Stimulated activated naive CD8-positive, alpha-beta T cell treated with anti-CD3 and anti-CD28 coated beads, Interleukin-15, amount 100 ng/mL, for 72 hours (primary cell): ENCODE results near the gene SCRN1.

Experiments
- ATAC-seq: fragments of 150-1000 bp; cut with Tn5 transposase; 2 replicates; pipeline ENCODE4 v1.10.0; 2021; ENCODE audit warnings: mild to moderate bottlenecking, moderate library complexity
- DNase-seq, 2 donors: peaks; one replicate each; pipeline ENCODE4 v3.0.0; 2021 to 2022
- H3K27ac Mint-ChIP-seq, 2 donors: one replicate each; pipeline ENCODE4 v1.8.0; 2022; ENCODE audit warnings: mild to moderate bottlenecking in 2 of 2, mixed read lengths in 2 of 2, moderate library complexity in 2 of 2
- H3K27me3 Mint-ChIP-seq: one replicate; pipeline ENCODE4 v1.8.0; 2022; ENCODE audit warnings: mixed read lengths
- H3K4me1 Mint-ChIP-seq: one replicate; pipeline ENCODE4 v1.8.0; 2022; ENCODE audit warnings: mild to moderate bottlenecking, mixed read lengths
- H3K4me3 Mint-ChIP-seq, 2 donors: one replicate each; pipeline ENCODE4 v1.8.0; 2022; ENCODE audit warnings: mild to moderate bottlenecking in 2 of 2, mixed read lengths in 2 of 2, moderate library complexity in 1 of 2
- H3K9me3 Mint-ChIP-seq, 2 donors: one replicate each; pipeline ENCODE4 v1.8.0; 2022; ENCODE audit warnings: mixed read lengths in 2 of 2

SCRN1 gene

GRCh38 chr7:29989257-29989995, at the start of gene SCRN1:
Gene SCRN1, minus strand, starts transcription at chr7:29989801. Its CDS starts 20,734 bp downstream, at chr7:29969067.
- H3K9me3 Mint-ChIP-seq, result no peaks in the 10 kb centered on the region
- H3K4me3 Mint-ChIP-seq, result peak within 1 kb of the TSS; percentile 82 to 83
- H3K27me3 Mint-ChIP-seq, result peaks cover 40% of the 10 kb centered on the region
- peaks cover 26% of the 10 kb centered on the region for H3K4me1 Mint-ChIP-seq
- peak; percentile 36 to 41 for DNase-seq
- peak; percentile 71 for ATAC-seq
- peak within 1 kb of the TSS; percentile 65 to 86 for H3K27ac Mint-ChIP-seq

- ATAC-seq, result no peak
Observed at GRCh38 chr7:30038196-30038980, 48.8 kb upstream of the SCRN1 start.

GRCh38 chr7:30036220-30036619, 46.6 kb upstream of the SCRN1 start:
- Mint-ChIP-seq H3K9me3 (no peaks in the 10 kb centered on the region), H3K4me3 (no peak overlapping the region), H3K4me1 (peaks cover 8% of the 10 kb centered on the region), H3K27me3 (no peaks in the 10 kb centered on the region), H3K27ac (peak overlapping the region in 1 of 2 donors; percentile 1)
- DNase-seq, result no peak
- no peak for ATAC-seq

More at GRCh38 chr7:30038196-30038980, 48.8 kb upstream of the SCRN1 start:
- no peaks in the 10 kb centered on the region for H3K27me3 Mint-ChIP-seq
- no peak overlapping the region for H3K27ac Mint-ChIP-seq
- H3K4me1 Mint-ChIP-seq, result peaks cover 8% of the 10 kb centered on the region
- H3K4me3 Mint-ChIP-seq, result no peak overlapping the region
- no peaks in the 10 kb centered on the region for H3K9me3 Mint-ChIP-seq
- no peak for DNase-seq

GRCh38 chr7:30034501-30034900, 44.9 kb upstream of the SCRN1 start:
- Mint-ChIP-seq H3K27me3 (no peaks in the 10 kb centered on the region), H3K4me3 (no peak overlapping the region), H3K4me1 (peaks cover under 1% of the 10 kb centered on the region), H3K9me3 (no peaks in the 10 kb centered on the region), H3K27ac (no peak overlapping the region)
- DNase-seq (no peak), ATAC-seq (no peak)

- no peak overlapping the region for H3K27ac Mint-ChIP-seq
- no peak for DNase-seq
- H3K4me1 Mint-ChIP-seq, result no peaks in the 10 kb centered on the region
- no peaks in the 10 kb centered on the region for H3K9me3 Mint-ChIP-seq
- H3K27me3 Mint-ChIP-seq, result no peaks in the 10 kb centered on the region
- ATAC-seq, result no peak
- no peak overlapping the region for H3K4me3 Mint-ChIP-seq
Observed at GRCh38 chr7:30032310-30033125, 42.9 kb upstream of the SCRN1 start.

- Mint-ChIP-seq H3K27ac (no peak overlapping the region), H3K4me1 (peaks cover 11% of the 10 kb centered on the region), H3K4me3 (no peak overlapping the region), H3K27me3 (no peaks in the 10 kb centered on the region), H3K9me3 (no peaks in the 10 kb centered on the region)
- ATAC-seq, result no peak
- peak in 1 of 2 donors; percentile 28 for DNase-seq
Observed at GRCh38 chr7:30029696-30030095, 40.1 kb upstream of the SCRN1 start.

- H3K4me1 Mint-ChIP-seq, result peaks cover 16% of the 10 kb centered on the region
- DNase-seq, result peak in 1 of 2 donors; percentile 31
- H3K9me3 Mint-ChIP-seq, result no peaks in the 10 kb centered on the region
- no peak overlapping the region for H3K4me3 Mint-ChIP-seq
- peak overlapping the region in 1 of 2 donors; percentile 74 for H3K27ac Mint-ChIP-seq
- no peaks in the 10 kb centered on the region for H3K27me3 Mint-ChIP-seq
- peak; percentile 24 for ATAC-seq
Observed at GRCh38 chr7:30028749-30029635, 39.4 kb upstream of the SCRN1 start.

GRCh38 chr7:30028216-30028748, 38.7 kb upstream of the SCRN1 start, which contains the start of gene PLEKHA8:
Gene PLEKHA8, plus strand, starts transcription at chr7:30028412. Its CDS starts 351 bp downstream, at chr7:30028763.
- Mint-ChIP-seq H3K4me1 (peaks cover 21% of the 10 kb centered on the region), H3K27ac (peak within 1 kb of the TSS; percentile 94 to 96), H3K4me3 (no peak within 1 kb of the TSS), H3K9me3 (no peaks in the 10 kb centered on the region), H3K27me3 (no peaks in the 10 kb centered on the region)
- DNase-seq, result peak; percentile 90 to 93
- ATAC-seq, result peak; percentile 60

GRCh38 chr7:30027740-30028215, 38.2 kb upstream of the SCRN1 start:
- no peaks in the 10 kb centered on the region for H3K9me3 Mint-ChIP-seq
- no peaks in the 10 kb centered on the region for H3K27me3 Mint-ChIP-seq
- DNase-seq (no peak), ATAC-seq (no peak)
- H3K4me1 Mint-ChIP-seq, result peaks cover 22% of the 10 kb centered on the region
- H3K27ac Mint-ChIP-seq, result peak overlapping the region; percentile 45 to 94
- no peak overlapping the region for H3K4me3 Mint-ChIP-seq

- peak in 1 of 2 donors; percentile 33 for DNase-seq
- Mint-ChIP-seq H3K9me3 (no peaks in the 10 kb centered on the region), H3K4me3 (no peak overlapping the region), H3K4me1 (peaks cover 22% of the 10 kb centered on the region), H3K27me3 (no peaks in the 10 kb centered on the region), H3K27ac (peak overlapping the region; percentile 94 to 96)
- ATAC-seq, result peak; percentile 31
Observed at GRCh38 chr7:30027065-30027456, 37.5 kb upstream of the SCRN1 start.

- H3K4me3 Mint-ChIP-seq, result no peak within 1 kb of the TSS
- no peaks in the 10 kb centered on the region for H3K9me3 Mint-ChIP-seq
- peaks cover 22% of the 10 kb centered on the region for H3K4me1 Mint-ChIP-seq
- H3K27me3 Mint-ChIP-seq, result no peaks in the 10 kb centered on the region
- H3K27ac Mint-ChIP-seq, result peak within 1 kb of the TSS; percentile 94 to 96
- ATAC-seq, result peak; percentile 88
- peak; percentile 87 to 95 for DNase-seq
Observed at GRCh38 chr7:30026229-30027064, 36.8 kb upstream of the SCRN1 start, which contains the start of gene FKBP14. Gene FKBP14, minus strand, starts transcription at chr7:30026702. Its CDS starts 194 bp downstream, at chr7:30026508.

GRCh38 chr7:30023524-30023923, 33.9 kb upstream of the SCRN1 start:
- H3K27ac Mint-ChIP-seq, result no peak overlapping the region
- no peak for ATAC-seq
- H3K4me3 Mint-ChIP-seq, result no peak overlapping the region
- DNase-seq, result no peak
- peaks cover 29% of the 10 kb centered on the region for H3K4me1 Mint-ChIP-seq
- no peaks in the 10 kb centered on the region for H3K27me3 Mint-ChIP-seq
- no peaks in the 10 kb centered on the region for H3K9me3 Mint-ChIP-seq

- Mint-ChIP-seq H3K27ac (no peak overlapping the region), H3K9me3 (no peaks in the 10 kb centered on the region), H3K4me3 (no peak overlapping the region), H3K4me1 (peaks cover 29% of the 10 kb centered on the region), H3K27me3 (no peaks in the 10 kb centered on the region)
- DNase-seq (no peak), ATAC-seq (no peak)
Observed at GRCh38 chr7:30022991-30023390, 33.4 kb upstream of the SCRN1 start.
